Cardiac muscle cell (in vitro differentiated cells and primary cell): ENCODE results near the gene SLC44A5. TPM values are rescaled to one million over a fixed set of nuclear protein-coding genes. Genes with fewer than 3 reads are reported as not detected.

Experiments used
- DNase-seq, 2 donors: peaks; one replicate each; pipeline versions ENCODE4 v3.0.0 to v3.0.0-alpha.2; 2010 to 2017; ENCODE audit warnings: low read depth in 1 of 2, low spot score in 1 of 2
- H3K27ac ChIP-seq: fragments of 200-600 bp; sonication (generic); 2 replicates; pipeline ENCODE4 v1.5.1; 2016
- H3K27me3 ChIP-seq: fragments of 200-600 bp; sonication (generic); 2 replicates; pipeline ENCODE4 v1.6.0; 2016; ENCODE audit warnings: control low read depth
- H3K36me3 ChIP-seq: fragments of 200-600 bp; sonication (generic); 2 replicates; pipeline ENCODE4 v1.5.1; 2016; ENCODE audit warnings: control low read depth
- H3K4me1 ChIP-seq: fragments of 200-600 bp; sonication (generic); 2 replicates; pipeline ENCODE4 v1.8.1; 2017; ENCODE audit warnings: low read depth, mild to moderate bottlenecking, mixed run types
- H3K4me3 ChIP-seq: fragments of 200-600 bp; sonication (generic); 2 replicates; pipeline ENCODE4 v1.5.1; 2016; ENCODE audit warnings: mild to moderate bottlenecking
- H3K9me3 ChIP-seq: fragments of 200-600 bp; sonication (generic); 2 replicates; pipeline ENCODE4 v1.5.1; 2017; ENCODE audit warnings: low read depth, mild to moderate bottlenecking, control low read depth
- CTCF ChIP-seq: IDR thresholded peaks from 2 replicates; pipeline ENCODE4 v1.5.1; 2012; ENCODE audit warnings: low read depth, mild to moderate bottlenecking, low read length
- polyA plus RNA-seq: library from polyadenylated mRNA; unstranded; fragments of >200 nt; fragmentation: Nextera tagmentation; extraction: Ambion mirVana; gene quantifications from 2 replicates; pipeline ENCODE4 v1.2.1, GENCODE V29; 2016
- total RNA-seq: library from RNA; depleted of rRNA; stranded (reverse); fragments of >200 nt; gene quantifications from 2 replicates; pipeline ENCODE4 v1.2.3, GENCODE V29; 2016

The SLC44A5 gene
- total and polyA plus RNA-seq, 2 experiments from 2014 or later, result 6.9 to 11.1 TPM

- Histone ChIP-seq H3K4me3 (no peak overlapping the region), H3K9me3 (no peaks in the 10 kb centered on the region), H3K4me1 (no peaks in the 10 kb centered on the region), H3K27ac (no peak overlapping the region), H3K36me3 (no peaks in the 10 kb centered on the region), H3K27me3 (no peaks in the 10 kb centered on the region)
- no peak for TF ChIP-seq CTCF
- DNase-seq, result no peak
These were observed 292.9 kb downstream of the SLC44A5 start for GRCh38 chr1:75317976-75318375.

- no peaks in the 10 kb centered on the region for H3K27me3 ChIP-seq
- no peaks in the 10 kb centered on the region for H3K4me1 ChIP-seq
- no peak for DNase-seq
- no peak overlapping the region for H3K27ac ChIP-seq
- no peak for TF ChIP-seq CTCF
- no peaks in the 10 kb centered on the region for H3K36me3 ChIP-seq
- H3K9me3 ChIP-seq, result no peaks in the 10 kb centered on the region
- no peak overlapping the region for H3K4me3 ChIP-seq
These were observed 294.7 kb downstream of the SLC44A5 start for GRCh38 chr1:75316230-75316629.

GRCh38 chr1:75312620-75313019 lies 298.3 kb downstream of the SLC44A5 start:
- no peak overlapping the region for H3K4me3 ChIP-seq
- H3K36me3 ChIP-seq, result no peaks in the 10 kb centered on the region
- DNase-seq, result no peak
- TF ChIP-seq CTCF, result no peak
- no peak overlapping the region for H3K27ac ChIP-seq
- H3K9me3 ChIP-seq, result no peaks in the 10 kb centered on the region
- no peaks in the 10 kb centered on the region for H3K4me1 ChIP-seq
- H3K27me3 ChIP-seq, result no peaks in the 10 kb centered on the region

GRCh38 chr1:75310067-75310466 lies 300.8 kb downstream of the SLC44A5 start:
- Histone ChIP-seq H3K9me3 (no peaks in the 10 kb centered on the region), H3K4me1 (no peaks in the 10 kb centered on the region), H3K4me3 (no peak overlapping the region), H3K27ac (no peak overlapping the region), H3K27me3 (no peaks in the 10 kb centered on the region), H3K36me3 (no peaks in the 10 kb centered on the region)
- TF ChIP-seq CTCF, result no peak
- no peak for DNase-seq

GRCh38 chr1:75308365-75308764 lies 302.5 kb downstream of the SLC44A5 start:
- Histone ChIP-seq H3K9me3 (no peaks in the 10 kb centered on the region), H3K27ac (no peak overlapping the region), H3K36me3 (no peaks in the 10 kb centered on the region), H3K27me3 (no peaks in the 10 kb centered on the region), H3K4me1 (no peaks in the 10 kb centered on the region), H3K4me3 (no peak overlapping the region)
- DNase-seq, result no peak
- TF ChIP-seq CTCF, result no peak

GRCh38 chr1:75305061-75305460 lies 305.9 kb downstream of the SLC44A5 start:
- no peak for TF ChIP-seq CTCF
- H3K4me1 ChIP-seq, result no peaks in the 10 kb centered on the region
- H3K36me3 ChIP-seq, result no peaks in the 10 kb centered on the region
- H3K4me3 ChIP-seq, result no peak overlapping the region
- DNase-seq, result no peak
- no peak overlapping the region for H3K27ac ChIP-seq
- H3K9me3 ChIP-seq, result no peaks in the 10 kb centered on the region
- H3K27me3 ChIP-seq, result no peaks in the 10 kb centered on the region
